Left lung (tissue), 10 donors: ENCODE measurements around the gene SWT1. TPM values are rescaled to one million over a fixed set of nuclear protein-coding genes. Genes with fewer than 3 reads are reported as not detected.

Experiments used
- ATAC-seq: fragments of 200-7000 bp; cut with Tn5 transposase; one replicate; pipeline ENCODE4 v1.9.1; 2020; ENCODE audit warnings: moderate library complexity
- DNase-seq, 4 donors: peaks; one replicate each; pipeline ENCODE4 v3.0.0-alpha.2; 2013 to 2020
- H3K27ac ChIP-seq, 2 donors: fragments of 200-600 bp; sonication (generic) in 1 of 2; one replicate each; pipeline versions ENCODE4 v1.5.0 to v1.8.0; 2020 to 2021
- H3K27me3 ChIP-seq, 2 donors: fragments of 200-600 bp; sonication (generic) in 1 of 2; one replicate each; pipeline versions ENCODE4 v1.5.0 to v1.8.0; 2020 to 2021
- H3K36me3 ChIP-seq, 2 donors: fragments of 200-600 bp; sonication (generic) in 1 of 2; one replicate each; pipeline versions ENCODE4 v1.5.0 to v1.8.0; 2020 to 2021
- H3K4me1 ChIP-seq, 2 donors: fragments of 200-600 bp; one replicate each; pipeline ENCODE4 v1.8.0; 2021
- H3K4me3 ChIP-seq, 2 donors: fragments of 200-600 bp; sonication (generic) in 1 of 2; one replicate each; pipeline versions ENCODE4 v1.5.0 to v1.8.0; 2020 to 2021; ENCODE audit warnings: mild to moderate bottlenecking in 1 of 2
- H3K9me3 ChIP-seq, 2 donors: fragments of 200-600 bp; sonication (generic) in 1 of 2; one replicate each; pipeline versions ENCODE4 v1.5.0 to v1.8.0; 2020 to 2021
- intact Hi-C, 2 donors: fragments of 100-400 bp; cut with DNase I; formaldehyde crosslinking; loops; one replicate each; pipeline versions ENCODE4 v1.11.2 to v1.14.2; 2022
- polyA plus RNA-seq, 6 donors: library from polyadenylated mRNA; unstranded; fragments of 120-200 nt; gene quantifications; one replicate each; pipeline ENCODE4 v1.2.1, GENCODE V29; 2013; ENCODE audit not compliant: insufficient read length in 6 of 6
- total RNA-seq, 2 donors: library from RNA; stranded (reverse); fragmentation: NEBNext Ultra II Directional; extraction: Animal tissue kit (Norgen Biotek cat#: 25700); gene quantifications; one replicate each; pipeline ENCODE4 v1.2.1, GENCODE V29; 2021
- TF ChIP-seq, protein P1 (sequence below), 2 donors: fragments of 200-600 bp; sonication (generic) in 1 of 2; IDR thresholded peaks; one replicate each; pipeline versions ENCODE4 v1.5.0 to v1.8.0; 2021; ENCODE audit warnings: antibody characterized with exemption in 2 of 2
- donor health status: DM: no; HTN: yes; CAD: no.
- donor health status: DM: no; HTN: no; CAD: no.

Gene SWT1
- total and polyA plus RNA-seq, 8 donors: 6.5 to 11.4 (median 9.5) TPM

- Histone ChIP-seq H3K4me3 (no peak overlapping the region), H3K36me3 (no peaks in the 10 kb centered on the region), H3K27me3 (no peaks in the 10 kb centered on the region), H3K27ac (no peak overlapping the region), H3K4me1 (no peaks in the 10 kb centered on the region), H3K9me3 (no peaks in the 10 kb centered on the region)
- TF ChIP-seq, protein P1, sequence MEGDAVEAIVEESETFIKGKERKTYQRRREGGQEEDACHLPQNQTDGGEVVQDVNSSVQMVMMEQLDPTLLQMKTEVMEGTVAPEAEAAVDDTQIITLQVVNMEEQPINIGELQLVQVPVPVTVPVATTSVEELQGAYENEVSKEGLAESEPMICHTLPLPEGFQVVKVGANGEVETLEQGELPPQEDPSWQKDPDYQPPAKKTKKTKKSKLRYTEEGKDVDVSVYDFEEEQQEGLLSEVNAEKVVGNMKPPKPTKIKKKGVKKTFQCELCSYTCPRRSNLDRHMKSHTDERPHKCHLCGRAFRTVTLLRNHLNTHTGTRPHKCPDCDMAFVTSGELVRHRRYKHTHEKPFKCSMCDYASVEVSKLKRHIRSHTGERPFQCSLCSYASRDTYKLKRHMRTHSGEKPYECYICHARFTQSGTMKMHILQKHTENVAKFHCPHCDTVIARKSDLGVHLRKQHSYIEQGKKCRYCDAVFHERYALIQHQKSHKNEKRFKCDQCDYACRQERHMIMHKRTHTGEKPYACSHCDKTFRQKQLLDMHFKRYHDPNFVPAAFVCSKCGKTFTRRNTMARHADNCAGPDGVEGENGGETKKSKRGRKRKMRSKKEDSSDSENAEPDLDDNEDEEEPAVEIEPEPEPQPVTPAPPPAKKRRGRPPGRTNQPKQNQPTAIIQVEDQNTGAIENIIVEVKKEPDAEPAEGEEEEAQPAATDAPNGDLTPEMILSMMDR (IDR thresholded peaks at IDR 0.05): no peak
- ATAC-seq (no peak), DNase-seq (no peak)
- intact Hi-C loops: no loop called here
Observed at GRCh38 chr1:185271921-185272320, 115.0 kb downstream of the SWT1 start.

DNA sequence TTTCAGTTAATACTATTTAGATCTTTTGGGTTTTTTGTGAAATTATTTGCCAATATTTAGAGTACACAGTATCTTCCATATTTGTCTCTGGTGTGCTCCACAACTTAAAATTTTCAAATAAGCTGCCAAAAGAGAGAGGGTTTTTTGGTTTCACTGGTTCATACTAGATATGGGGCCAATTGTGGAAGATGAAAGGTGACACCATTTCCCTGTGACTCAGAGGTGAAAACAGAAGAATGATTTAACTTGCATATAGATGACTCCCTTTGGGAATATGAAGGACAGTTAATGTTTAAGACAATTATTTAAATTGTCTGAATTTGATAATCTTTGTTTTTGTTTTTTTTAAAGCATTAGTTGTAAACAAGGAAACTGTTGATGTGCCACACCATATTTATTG, 122.6 kb downstream of the SWT1 start:
- Histone ChIP-seq H3K27ac (no peak overlapping the region), H3K36me3 (peaks cover 0 to 19% of the 10 kb centered on the region in 2 donors), H3K4me1 (no peaks in the 10 kb centered on the region), H3K9me3 (no peaks in the 10 kb centered on the region), H3K27me3 (no peaks in the 10 kb centered on the region), H3K4me3 (no peak overlapping the region)
- intact Hi-C loops: no loop called here
- DNase-seq: no peak
- no peak for ATAC-seq
- TF ChIP-seq, protein P1 (IDR thresholded peaks at IDR 0.05): no peak

DNA sequence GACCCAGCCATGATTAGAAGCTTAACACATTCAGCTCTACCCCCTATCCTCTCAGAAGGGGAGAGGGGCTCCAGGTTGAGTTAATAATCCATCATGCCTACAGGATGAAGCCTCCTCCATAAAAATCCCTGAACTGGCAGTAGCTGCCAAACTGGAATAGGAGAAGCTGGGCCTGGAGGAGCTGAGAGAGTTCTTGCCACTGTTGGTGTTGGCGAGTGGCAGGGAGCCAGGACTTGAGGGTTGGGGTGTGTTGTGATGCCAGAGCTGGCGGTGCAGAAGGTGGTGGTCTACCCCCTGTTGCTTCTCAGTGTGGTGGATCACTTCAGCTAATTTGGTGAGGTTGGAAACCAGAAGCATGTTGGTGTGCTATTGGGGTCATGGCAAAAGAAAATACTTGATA, 123.6 kb downstream of the SWT1 start:
- Histone ChIP-seq H3K27ac (no peak overlapping the region), H3K36me3 (peaks cover 0 to 19% of the 10 kb centered on the region in 2 donors), H3K27me3 (no peaks in the 10 kb centered on the region), H3K4me1 (no peaks in the 10 kb centered on the region), H3K4me3 (no peak overlapping the region), H3K9me3 (no peaks in the 10 kb centered on the region)
- intact Hi-C loops: no loop called here
- DNase-seq (no peak), ATAC-seq (no peak)
- TF ChIP-seq, protein P1 (IDR thresholded peaks at IDR 0.05): no peak

DNA sequence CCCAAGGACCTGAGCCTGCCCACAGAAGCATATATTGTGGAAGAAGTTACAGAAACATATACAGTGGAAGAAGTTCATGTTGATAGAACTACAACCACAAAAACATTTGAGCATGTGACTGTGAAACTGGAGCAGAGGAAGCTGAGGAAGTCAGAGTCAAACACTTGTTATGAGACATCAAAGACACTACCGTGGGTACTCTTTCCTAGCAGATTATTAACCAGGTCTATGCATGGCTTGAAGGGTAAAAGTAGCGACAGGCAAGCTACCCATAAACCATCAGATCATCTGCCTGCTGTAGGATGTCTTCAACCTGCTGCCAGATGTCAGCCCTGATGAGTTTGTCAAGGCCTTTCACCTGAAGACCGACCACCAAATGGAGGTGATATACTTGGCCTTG, 124.3 kb downstream of the SWT1 start:
- H3K27me3 ChIP-seq: no peaks in the 10 kb centered on the region
- H3K36me3 ChIP-seq: peaks cover 0 to 19% of the 10 kb centered on the region in 2 donors
- no peaks in the 10 kb centered on the region for H3K4me1 ChIP-seq
- intact Hi-C loops: no loop called here
- H3K9me3 ChIP-seq: no peaks in the 10 kb centered on the region
- no peak overlapping the region for H3K4me3 ChIP-seq
- no peak for ATAC-seq
- DNase-seq: no peak
- TF ChIP-seq, protein P1 (IDR thresholded peaks at IDR 0.05): no peak
- H3K27ac ChIP-seq: no peak overlapping the region

GRCh38 chr1:185284116-185284515, 127.1 kb downstream of the SWT1 start:
- Histone ChIP-seq H3K27ac (no peak overlapping the region), H3K36me3 (peaks cover 0 to 9% of the 10 kb centered on the region in 2 donors), H3K4me3 (no peak overlapping the region), H3K9me3 (no peaks in the 10 kb centered on the region), H3K4me1 (no peaks in the 10 kb centered on the region), H3K27me3 (no peaks in the 10 kb centered on the region)
- TF ChIP-seq, protein P1 (IDR thresholded peaks at IDR 0.05): no peak
- intact Hi-C loops: no loop called here
- no peak for DNase-seq
- ATAC-seq: no peak
